GM12878 (cell line): ENCODE measurements around the gene ADRA2C. TPM values are rescaled to one million over a fixed set of nuclear protein-coding genes. Genes with fewer than 3 reads are reported as not detected.

Experiments
- JUND ChIP-seq: IDR thresholded peaks from 2 replicates; pipeline ENCODE4 v1.6.1; 2012; ENCODE audit warnings: low read depth, mild to moderate bottlenecking, low read length, improper control_type of control experiment, moderate library complexity
- KAT2A ChIP-seq: conservative IDR thresholded peaks from 2 replicates; pipeline ENCODE4 v1.6.1; 2011; ENCODE audit warnings: low read depth, low read length; ENCODE audit not compliant: control insufficient read depth
- KDM1A ChIP-seq: fragments of 200-600 bp; sonication (generic); IDR thresholded peaks from 2 replicates; pipeline ENCODE4 v1.6.1; 2016; ENCODE audit warnings: borderline replicate concordance
- LARP7 ChIP-seq: fragments of 450-650 bp; IDR thresholded peaks from 2 replicates; pipeline ENCODE4 v1.6.1; 2017; ENCODE audit warnings: mild to moderate bottlenecking
- POLR2A ChIP-seq: IDR thresholded peaks from 2 replicates; pipeline ENCODE4 v1.6.1; 2011; ENCODE audit warnings: low read depth, mild to moderate bottlenecking, low read length
- ZBTB11 ChIP-seq: fragments of 450-650 bp; formaldehyde crosslinking; IDR thresholded peaks from 2 replicates; pipeline ENCODE4 v1.5.0; 2022; ENCODE audit warnings: mild to moderate bottlenecking, missing genetic modification characterization
- ZNF207 ChIP-seq: fragments of 450-650 bp; IDR thresholded peaks from 2 replicates; pipeline ENCODE4 v1.6.1; 2014; ENCODE audit warnings: antibody characterized with exemption, mild to moderate bottlenecking, borderline replicate concordance
- ZNF687 ChIP-seq: fragments of 450-650 bp; IDR thresholded peaks from 2 replicates; pipeline ENCODE4 v1.6.1; 2017; ENCODE audit warnings: mild to moderate bottlenecking, moderate library complexity
- polyA plus RNA-seq, 11 experiments: library from polyadenylated mRNA; depleted of rRNA in 4 of 11; unstranded in 6 of 11; stranded (reverse) in 5 of 11; fragments of >200 nt; fragmentation: Nextera tagmentation in 4 of 11; fragmentation: Illumina TruSeq in 1 of 11; extraction: Ambion mirVana in 4 of 11; extraction: Trizol in 1 of 11; gene quantifications; 1 replicate in 1 of 11; 2 replicates in 10 of 11; pipeline versions ENCODE4 v1.2.1 to v1.2.3, GENCODE V29; 2011 to 2016; ENCODE audit warnings: inconsistent platforms in 2 of 11, missing spikeins in 2 of 11, low read depth in 1 of 11
- total RNA-seq, 4 experiments: library from RNA; depleted of rRNA in 3 of 4; stranded (reverse); fragments of >200 nt in 3 of 4; fragmentation: Illumina TruSeq in 1 of 4; extraction: Trizol in 1 of 4; gene quantifications; 2 replicates each; pipeline versions ENCODE4 v1.2.1 to v1.2.3, GENCODE V29; 2013 to 2021

ADRA2C gene
- total and polyA plus RNA-seq, 10 of the 15 experiments (the other 5 are each of a cell fraction or from before 2014, with no cell fraction given), result 0.15 TPM; not detected in 9

- TF ChIP-seq ZBTB11 (CRISPR knock-in tag) (no peak), KAT2A (no peak), ZNF687 (no peak), JUND (no peak), POLR2A (no peak), KDM1A (no peak), ZNF207 (no peak), LARP7 (no peak)
These were observed 5.3 kb upstream of the ADRA2C start (continued) for GRCh38 chr4:3760841-3761240.
